A673 (cell line): ENCODE measurements around the gene EAPP.
"Not testable (repeated sequence)": the region's sequence is repeated elsewhere in the genome, so short reads cannot be mapped to it uniquely, and the experiment has no call there.

Experiments
- EZH2 ChIP-seq: fragments of 200-600 bp; sonication (generic); IDR thresholded peaks from 2 replicates; pipeline ENCODE4 v1.6.1; 2017; ENCODE audit warnings: borderline replicate concordance, low read depth, mild to moderate bottlenecking, mixed read lengths, antibody characterized with exemption, low read length; ENCODE audit not compliant: poor library complexity, severe bottlenecking
- TF ChIP-seq, protein P1 (sequence below): fragments of 300-800, 200-600 bp; sonication (generic); conservative IDR thresholded peaks from 2 replicates; pipeline ENCODE4 v1.5.1; 2017; ENCODE audit warnings: low read depth, mild to moderate bottlenecking, antibody characterized with exemption, low read length, moderate library complexity, mixed read lengths

DNA sequence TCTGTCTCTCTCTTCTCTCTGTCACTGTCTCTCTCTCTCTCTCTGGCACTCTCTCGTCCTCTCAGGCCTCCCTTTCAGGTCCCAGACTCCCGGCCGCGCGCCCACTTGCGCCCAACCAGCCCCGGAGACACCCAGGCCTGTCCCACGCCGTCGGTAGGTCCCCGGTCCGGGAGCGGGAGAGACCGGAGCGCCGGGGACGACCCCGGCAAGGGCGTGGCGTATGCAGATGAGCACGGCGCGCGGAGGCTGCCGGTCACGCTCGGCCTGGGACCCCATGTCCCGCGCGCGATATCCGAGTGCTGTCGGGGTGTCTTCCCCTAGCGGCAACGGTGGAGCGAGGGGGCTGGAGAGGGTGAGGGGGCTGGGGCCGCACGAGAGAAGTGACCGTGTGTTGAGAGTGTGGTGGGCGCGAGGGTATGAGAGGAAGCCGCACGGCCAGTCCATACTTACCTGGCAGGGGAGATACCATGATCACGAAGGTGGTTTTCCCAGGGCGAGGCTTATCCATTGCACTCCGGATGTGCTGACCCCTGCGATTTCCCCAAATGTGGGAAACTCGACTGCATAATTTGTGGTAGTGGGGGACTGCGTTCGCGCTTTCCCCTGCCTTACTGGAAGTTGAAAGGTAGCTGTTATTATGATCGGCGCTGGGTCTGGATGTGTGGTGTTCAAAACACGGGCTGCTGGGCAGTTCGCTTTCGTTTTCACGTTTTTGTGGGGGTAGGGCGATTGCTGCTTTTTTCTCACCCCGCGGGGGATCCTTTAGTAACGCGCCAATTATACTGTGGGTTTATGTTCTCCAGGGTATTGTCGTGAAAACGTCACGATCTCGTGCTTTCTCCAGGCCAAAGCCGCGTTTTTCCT, 7.0 kb upstream of the EAPP start:
- TF ChIP-seq, protein P1, sequence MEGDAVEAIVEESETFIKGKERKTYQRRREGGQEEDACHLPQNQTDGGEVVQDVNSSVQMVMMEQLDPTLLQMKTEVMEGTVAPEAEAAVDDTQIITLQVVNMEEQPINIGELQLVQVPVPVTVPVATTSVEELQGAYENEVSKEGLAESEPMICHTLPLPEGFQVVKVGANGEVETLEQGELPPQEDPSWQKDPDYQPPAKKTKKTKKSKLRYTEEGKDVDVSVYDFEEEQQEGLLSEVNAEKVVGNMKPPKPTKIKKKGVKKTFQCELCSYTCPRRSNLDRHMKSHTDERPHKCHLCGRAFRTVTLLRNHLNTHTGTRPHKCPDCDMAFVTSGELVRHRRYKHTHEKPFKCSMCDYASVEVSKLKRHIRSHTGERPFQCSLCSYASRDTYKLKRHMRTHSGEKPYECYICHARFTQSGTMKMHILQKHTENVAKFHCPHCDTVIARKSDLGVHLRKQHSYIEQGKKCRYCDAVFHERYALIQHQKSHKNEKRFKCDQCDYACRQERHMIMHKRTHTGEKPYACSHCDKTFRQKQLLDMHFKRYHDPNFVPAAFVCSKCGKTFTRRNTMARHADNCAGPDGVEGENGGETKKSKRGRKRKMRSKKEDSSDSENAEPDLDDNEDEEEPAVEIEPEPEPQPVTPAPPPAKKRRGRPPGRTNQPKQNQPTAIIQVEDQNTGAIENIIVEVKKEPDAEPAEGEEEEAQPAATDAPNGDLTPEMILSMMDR: not testable (repeated sequence)
- TF ChIP-seq EZH2: not testable (repeated sequence)
